Neural cell (in vitro differentiated cells): Measurements from ENCODE around the gene PLD2.

Experiments
- CTCF ChIP-seq: fragments of 450-650 bp; IDR thresholded peaks from 2 replicates; pipeline ENCODE4 v1.5.1; 2014; ENCODE audit warnings: antibody characterized with exemption, mild to moderate bottlenecking, moderate library complexity; ENCODE audit not compliant: poor library complexity, severe bottlenecking
- EP300 ChIP-seq: fragments of 450-650 bp; conservative IDR thresholded peaks from 2 replicates; pipeline ENCODE4 v1.6.1; 2014; ENCODE audit warnings: antibody characterized with exemption, mild to moderate bottlenecking, moderate library complexity; ENCODE audit not compliant: poor library complexity, severe bottlenecking
- EZH2 ChIP-seq: fragments of 200-600, 300-800 bp; shearing (Covaris generic), sonication (generic); IDR thresholded peaks from 2 replicates; pipeline ENCODE4 v1.6.1; 2014; ENCODE audit warnings: antibody characterized with exemption, low read length, borderline replicate concordance, mild to moderate bottlenecking; ENCODE audit not compliant: insufficient read depth, poor library complexity, severe bottlenecking
- MXI1 ChIP-seq: fragments of 450-650 bp; conservative IDR thresholded peaks from 2 replicates; pipeline ENCODE4 v1.6.1; 2014; ENCODE audit warnings: antibody characterized with exemption, mild to moderate bottlenecking; ENCODE audit not compliant: poor library complexity, severe bottlenecking
- POLR2AphosphoS5 ChIP-seq: IDR thresholded peaks from 2 replicates; pipeline ENCODE4 v1.6.1; 2012
- RAD21 ChIP-seq: fragments of 450-650 bp; conservative IDR thresholded peaks from 2 replicates; pipeline ENCODE4 v1.6.1; 2014; ENCODE audit warnings: antibody characterized with exemption, mild to moderate bottlenecking, moderate library complexity
- REST ChIP-seq: IDR thresholded peaks from 2 replicates; pipeline ENCODE4 v1.6.1; 2012; ENCODE audit warnings: borderline replicate concordance
- SMC3 ChIP-seq: fragments of 450-650 bp; conservative IDR thresholded peaks from 2 replicates; pipeline ENCODE4 v1.6.1; 2014; ENCODE audit warnings: antibody characterized with exemption, mild to moderate bottlenecking, moderate library complexity; ENCODE audit not compliant: poor library complexity
- TAF1 ChIP-seq: IDR thresholded peaks from 2 replicates; pipeline ENCODE4 v1.6.1; 2012; ENCODE audit warnings: low read depth

- no peak for TF ChIP-seq CTCF
- TF ChIP-seq EP300: no peak
- TF ChIP-seq REST: no peak
- no peak for TF ChIP-seq POLR2AphosphoS5
- no peak for TF ChIP-seq SMC3
- no peak for TF ChIP-seq EZH2
- TF ChIP-seq MXI1: no peak
- TF ChIP-seq RAD21: no peak
- no peak for TF ChIP-seq TAF1
These were observed 31.4 kb downstream of the PLD2 start for GRCh38 chr17:4838309-4838785.
